PFSK-1 (cell line): Measurements from ENCODE around the gene KRT6B.

Experiments used
- POLR2AphosphoS5 ChIP-seq: IDR thresholded peaks from 2 replicates; pipeline ENCODE4 v1.6.1; 2012; ENCODE audit warnings: low read depth, mild to moderate bottlenecking, control low read depth, low read length, moderate library complexity
- SIN3A ChIP-seq: IDR thresholded peaks from 2 replicates; pipeline ENCODE4 v1.6.1; 2012; ENCODE audit warnings: mild to moderate bottlenecking, low read length, moderate library complexity, borderline replicate concordance; ENCODE audit not compliant: insufficient read depth
- TAF1 ChIP-seq: IDR thresholded peaks from 2 replicates; pipeline ENCODE4 v1.6.1; 2012; ENCODE audit warnings: low read length, control low read depth, borderline replicate concordance; ENCODE audit not compliant: insufficient read depth
- TF ChIP-seq, protein P1 (sequence below), 2 experiments: IDR thresholded peaks; 2 replicates each; pipeline versions ENCODE4 v1.6.1 to v1.8.0; 2011 to 2012; ENCODE audit warnings: low read depth in 2 of 2, low read length in 2 of 2, control low read depth in 1 of 2, inconsistent platforms in 1 of 2, mild to moderate bottlenecking in 1 of 2, moderate library complexity in 1 of 2; ENCODE audit not compliant: insufficient read depth in 1 of 2

DNA sequence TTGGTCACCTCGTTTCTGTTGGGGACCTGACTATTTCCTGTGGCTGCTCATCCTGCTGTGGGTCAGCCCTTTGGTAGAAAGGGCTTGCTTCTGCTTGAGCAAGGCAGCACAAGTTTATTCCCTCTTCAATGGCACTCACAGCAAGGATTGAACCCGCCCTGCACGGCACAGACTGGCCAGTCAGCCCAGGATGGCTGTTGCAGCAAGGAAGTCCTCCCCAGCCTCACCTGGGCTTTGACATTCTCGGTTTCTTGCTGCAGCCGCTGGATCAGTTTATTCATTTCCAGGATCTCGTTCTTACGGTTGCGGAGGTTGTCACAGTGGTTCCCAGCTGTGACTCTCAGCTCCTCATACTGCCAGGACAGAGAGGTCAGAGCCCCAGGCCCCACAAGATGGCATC is 55.3 kb downstream of the KRT6B start:
- no peak for TF ChIP-seq TAF1
- TF ChIP-seq POLR2AphosphoS5, result no peak
- TF ChIP-seq SIN3A, result no peak
- TF ChIP-seq, protein P1, sequence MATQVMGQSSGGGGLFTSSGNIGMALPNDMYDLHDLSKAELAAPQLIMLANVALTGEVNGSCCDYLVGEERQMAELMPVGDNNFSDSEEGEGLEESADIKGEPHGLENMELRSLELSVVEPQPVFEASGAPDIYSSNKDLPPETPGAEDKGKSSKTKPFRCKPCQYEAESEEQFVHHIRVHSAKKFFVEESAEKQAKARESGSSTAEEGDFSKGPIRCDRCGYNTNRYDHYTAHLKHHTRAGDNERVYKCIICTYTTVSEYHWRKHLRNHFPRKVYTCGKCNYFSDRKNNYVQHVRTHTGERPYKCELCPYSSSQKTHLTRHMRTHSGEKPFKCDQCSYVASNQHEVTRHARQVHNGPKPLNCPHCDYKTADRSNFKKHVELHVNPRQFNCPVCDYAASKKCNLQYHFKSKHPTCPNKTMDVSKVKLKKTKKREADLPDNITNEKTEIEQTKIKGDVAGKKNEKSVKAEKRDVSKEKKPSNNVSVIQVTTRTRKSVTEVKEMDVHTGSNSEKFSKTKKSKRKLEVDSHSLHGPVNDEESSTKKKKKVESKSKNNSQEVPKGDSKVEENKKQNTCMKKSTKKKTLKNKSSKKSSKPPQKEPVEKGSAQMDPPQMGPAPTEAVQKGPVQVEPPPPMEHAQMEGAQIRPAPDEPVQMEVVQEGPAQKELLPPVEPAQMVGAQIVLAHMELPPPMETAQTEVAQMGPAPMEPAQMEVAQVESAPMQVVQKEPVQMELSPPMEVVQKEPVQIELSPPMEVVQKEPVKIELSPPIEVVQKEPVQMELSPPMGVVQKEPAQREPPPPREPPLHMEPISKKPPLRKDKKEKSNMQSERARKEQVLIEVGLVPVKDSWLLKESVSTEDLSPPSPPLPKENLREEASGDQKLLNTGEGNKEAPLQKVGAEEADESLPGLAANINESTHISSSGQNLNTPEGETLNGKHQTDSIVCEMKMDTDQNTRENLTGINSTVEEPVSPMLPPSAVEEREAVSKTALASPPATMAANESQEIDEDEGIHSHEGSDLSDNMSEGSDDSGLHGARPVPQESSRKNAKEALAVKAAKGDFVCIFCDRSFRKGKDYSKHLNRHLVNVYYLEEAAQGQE (IDR thresholded peaks at IDR 0.05; ENCODE audit: insufficient read depth in 1 of 2, low read depth in 2 of 2, low read length in 2 of 2), result no peak
